ENCODE measurements around the gene RASL10B.

Gene RASL10B

DNA sequence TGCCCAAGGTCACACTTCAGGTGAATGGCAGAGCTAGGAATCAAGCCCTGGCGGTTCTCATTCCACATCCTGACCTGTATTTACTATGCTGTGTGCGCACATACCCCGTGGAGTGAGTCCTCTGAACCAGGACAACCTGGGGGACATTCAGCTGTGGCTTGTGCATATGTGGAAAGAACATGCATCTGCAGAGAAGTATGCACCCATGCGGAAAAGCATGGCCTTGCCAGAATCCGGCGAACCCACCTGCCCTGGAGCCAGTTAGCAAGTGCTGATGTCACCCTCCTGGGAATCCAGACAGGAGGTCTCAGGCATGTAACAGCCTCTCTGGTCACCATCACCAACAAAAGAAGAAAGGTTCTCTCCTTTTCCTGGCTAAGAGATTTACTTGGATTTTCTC is 1.9 kb downstream of the RASL10B start:
- no peaks in the 10 kb centered on the region for H3K36me3 ChIP-seq (ENCODE audit: insufficient read depth, low read length)
- peaks cover 11% of the 10 kb centered on the region for H3K4me1 ChIP-seq (ENCODE audit: insufficient read depth, low read length)
- no peaks in the 10 kb centered on the region for H3K9me3 ChIP-seq (ENCODE audit: low read length)
- no peak overlapping the region for H3K27ac ChIP-seq (ENCODE audit: low read depth, low read length)
- H3K27me3 ChIP-seq (ENCODE audit: control insufficient read depth in 1 of 2, insufficient read depth in 2 of 2, low read length in 2 of 2): no peaks in the 10 kb centered on the region
- no peak overlapping the region for H3K4me3 ChIP-seq (ENCODE audit: low read depth in 1 of 2, low read length in 2 of 2)
- no peak overlapping the region for H3K9ac ChIP-seq (ENCODE audit: low read length)

DNA sequence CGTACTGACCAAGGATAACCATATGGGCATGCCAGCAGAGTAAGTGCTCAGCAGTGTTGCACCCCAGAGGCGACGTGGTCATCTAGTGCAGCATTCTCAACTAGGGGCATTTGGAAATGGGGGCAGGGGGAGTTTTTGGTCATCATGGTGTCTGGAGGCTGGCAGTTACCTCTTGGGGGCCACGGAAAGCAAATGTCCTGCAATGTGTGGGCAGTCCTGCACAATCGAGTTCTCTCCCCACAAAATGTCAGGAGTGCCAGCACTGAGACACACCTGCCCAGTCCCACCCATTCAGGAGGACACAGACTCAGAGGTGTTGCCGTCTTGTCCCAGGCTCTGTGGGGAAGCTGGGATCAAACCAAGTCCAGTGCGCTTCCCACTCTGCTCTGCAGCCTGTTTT is 3.0 kb downstream of the RASL10B start:
- no peak overlapping the region for H3K4me3 ChIP-seq (ENCODE audit: low read depth in 1 of 2, low read length in 2 of 2)
- no peak overlapping the region for H3K9ac ChIP-seq (ENCODE audit: low read length)
- H3K36me3 ChIP-seq (ENCODE audit: insufficient read depth, low read length): no peaks in the 10 kb centered on the region
- H3K4me1 ChIP-seq (ENCODE audit: insufficient read depth, low read length): peaks cover 11% of the 10 kb centered on the region
- no peaks in the 10 kb centered on the region for H3K27me3 ChIP-seq (ENCODE audit: control insufficient read depth in 1 of 2, insufficient read depth in 2 of 2, low read length in 2 of 2)
- no peaks in the 10 kb centered on the region for H3K9me3 ChIP-seq (ENCODE audit: low read length)
- H3K27ac ChIP-seq (ENCODE audit: low read depth, low read length): no peak overlapping the region

DNA sequence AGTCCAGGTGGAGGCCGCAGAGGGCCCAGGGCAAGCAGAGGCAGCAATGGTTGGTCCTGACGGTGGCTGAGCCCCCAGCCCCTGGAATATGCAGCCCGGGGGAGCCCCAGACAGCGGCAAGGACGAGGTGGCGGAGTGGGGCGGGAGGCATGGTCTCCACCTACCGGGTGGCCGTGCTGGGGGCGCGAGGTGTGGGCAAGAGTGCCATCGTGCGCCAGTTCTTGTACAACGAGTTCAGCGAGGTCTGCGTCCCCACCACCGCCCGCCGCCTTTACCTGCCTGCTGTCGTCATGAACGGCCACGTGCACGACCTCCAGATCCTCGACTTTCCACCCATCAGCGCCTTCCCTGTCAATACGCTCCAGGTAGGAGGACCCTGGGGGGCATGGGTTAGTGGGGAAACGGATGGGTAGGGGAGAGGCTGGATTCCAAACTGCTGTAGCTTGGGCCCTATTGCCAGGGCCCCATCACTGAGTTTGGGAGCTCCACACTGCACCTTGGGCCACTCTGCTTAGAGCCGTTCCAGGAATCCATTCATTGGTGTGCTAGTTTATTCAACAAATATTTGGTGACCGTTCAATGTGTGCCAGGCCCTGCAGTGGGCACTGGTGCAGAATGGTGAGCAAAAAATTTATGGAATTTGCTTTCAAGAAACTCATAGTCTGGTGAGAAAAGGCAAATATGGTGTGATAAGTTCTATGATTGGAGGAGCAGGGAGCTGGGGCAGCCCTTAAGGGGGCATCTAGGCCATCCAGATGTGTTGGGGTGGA is 3.8 kb downstream of the RASL10B start:
- H3K27ac ChIP-seq (ENCODE audit: low read depth, low read length): no peak overlapping the region
- no peaks in the 10 kb centered on the region for H3K9me3 ChIP-seq (ENCODE audit: low read length)
- H3K4me3 ChIP-seq (ENCODE audit: low read depth in 1 of 2, low read length in 2 of 2): no peak overlapping the region
- no peaks in the 10 kb centered on the region for H3K36me3 ChIP-seq (ENCODE audit: insufficient read depth, low read length)
- H3K4me1 ChIP-seq (ENCODE audit: insufficient read depth, low read length): peaks cover 11% of the 10 kb centered on the region
- H3K27me3 ChIP-seq (ENCODE audit: control insufficient read depth in 1 of 2, insufficient read depth in 2 of 2, low read length in 2 of 2): peaks cover 1 to 3% of the 10 kb centered on the region in 2 donors
- no peak overlapping the region for H3K9ac ChIP-seq (ENCODE audit: low read length)

DNA sequence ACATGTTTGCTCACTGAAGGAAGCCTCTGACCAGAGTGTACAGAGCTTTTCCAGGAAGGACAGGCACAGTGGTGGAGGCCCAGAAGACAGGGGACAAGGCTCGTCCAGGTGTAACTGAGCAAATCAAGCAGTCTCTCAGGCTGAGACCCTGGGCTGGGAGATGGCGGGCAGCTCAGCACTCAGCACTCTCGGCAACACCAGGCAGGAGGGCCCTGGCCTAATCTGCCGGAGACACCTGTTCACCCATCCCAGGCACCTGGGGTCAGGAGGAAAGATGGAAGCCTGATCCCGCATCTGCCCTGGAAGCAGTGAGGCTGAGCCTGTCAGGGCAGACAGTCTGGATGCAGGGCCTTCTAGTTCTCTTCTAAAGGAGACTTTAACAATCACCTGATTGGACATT is 4.8 kb downstream of the RASL10B start:
- peaks cover 8 to 10% of the 10 kb centered on the region in 2 donors for H3K27me3 ChIP-seq (ENCODE audit: control insufficient read depth in 1 of 2, insufficient read depth in 2 of 2, low read length in 2 of 2)
- peaks cover 1% of the 10 kb centered on the region for H3K4me1 ChIP-seq (ENCODE audit: insufficient read depth, low read length)
- H3K9ac ChIP-seq (ENCODE audit: low read length): no peak overlapping the region
- no peaks in the 10 kb centered on the region for H3K9me3 ChIP-seq (ENCODE audit: low read length)
- H3K4me3 ChIP-seq (ENCODE audit: low read depth in 1 of 2, low read length in 2 of 2): no peak overlapping the region
- H3K27ac ChIP-seq (ENCODE audit: low read depth, low read length): no peak overlapping the region
- no peaks in the 10 kb centered on the region for H3K36me3 ChIP-seq (ENCODE audit: insufficient read depth, low read length)

DNA sequence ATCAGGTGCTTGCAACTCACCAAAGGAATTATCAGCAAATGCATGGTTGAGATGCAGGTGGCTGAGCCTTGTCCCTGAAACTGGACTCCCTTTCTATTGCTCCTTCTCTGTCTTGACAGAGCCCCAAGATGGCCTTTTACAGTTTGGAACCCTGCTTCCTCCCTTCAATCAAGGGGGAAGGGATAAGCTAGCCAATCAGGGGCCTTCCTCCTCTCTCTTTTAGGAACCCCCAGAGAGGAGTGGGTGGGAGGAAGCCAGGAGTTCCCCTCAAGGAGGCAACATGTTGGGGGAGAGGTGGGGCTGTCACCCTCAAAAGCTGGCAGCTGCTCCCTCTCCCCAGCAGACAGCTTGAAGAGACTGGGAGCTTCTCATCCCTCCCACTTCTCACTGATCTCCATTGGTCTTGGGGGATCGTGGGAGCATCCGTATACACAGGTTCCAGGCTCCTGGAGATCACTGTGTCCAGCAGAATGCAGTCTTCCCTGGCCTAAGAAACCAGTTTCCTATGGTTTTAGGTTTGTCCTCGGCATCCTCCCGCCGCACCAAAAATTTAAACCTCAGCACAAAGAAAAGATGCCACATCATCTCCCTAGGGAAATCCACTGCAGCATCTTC is 7.2 kb downstream of the RASL10B start:
- H3K4me3 ChIP-seq (ENCODE audit: low read depth in 1 of 2, low read length in 2 of 2): no peak overlapping the region
- H3K27ac ChIP-seq (ENCODE audit: low read depth, low read length): no peak overlapping the region
- no peak overlapping the region for H3K9ac ChIP-seq (ENCODE audit: low read length)
- no peaks in the 10 kb centered on the region for H3K9me3 ChIP-seq (ENCODE audit: low read length)
- H3K36me3 ChIP-seq (ENCODE audit: insufficient read depth, low read length): no peaks in the 10 kb centered on the region
- peaks cover 29 to 30% of the 10 kb centered on the region in 2 donors for H3K27me3 ChIP-seq (ENCODE audit: control insufficient read depth in 1 of 2, insufficient read depth in 2 of 2, low read length in 2 of 2)
- H3K4me1 ChIP-seq (ENCODE audit: insufficient read depth, low read length): no peaks in the 10 kb centered on the region

DNA sequence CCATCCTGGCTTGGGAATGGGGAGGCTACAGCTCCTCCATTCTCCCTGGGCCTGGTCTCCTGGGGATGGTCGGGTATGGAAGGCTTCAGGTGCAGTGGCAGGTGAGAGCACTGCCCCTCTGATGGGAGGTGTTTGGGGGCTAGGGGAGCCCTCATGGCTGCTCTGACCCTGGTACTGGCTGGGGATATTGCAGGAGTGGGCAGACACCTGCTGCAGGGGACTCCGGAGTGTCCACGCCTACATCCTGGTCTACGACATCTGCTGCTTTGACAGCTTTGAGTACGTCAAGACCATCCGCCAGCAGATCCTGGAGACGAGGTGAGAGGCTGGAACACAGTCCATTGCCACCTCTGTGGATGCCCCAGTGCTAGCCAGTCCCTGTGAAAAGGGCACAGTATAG is 8.8 kb downstream of the RASL10B start:
- Histone ChIP-seq H3K27ac (ENCODE audit: low read depth, low read length) (no peak overlapping the region), H3K36me3 (ENCODE audit: insufficient read depth, low read length) (no peaks in the 10 kb centered on the region), H3K4me1 (ENCODE audit: insufficient read depth, low read length) (no peaks in the 10 kb centered on the region), H3K9ac (ENCODE audit: low read length) (no peak overlapping the region), H3K27me3 (ENCODE audit: control insufficient read depth in 1 of 2, insufficient read depth in 2 of 2, low read length in 2 of 2) (peaks cover 31 to 32% of the 10 kb centered on the region in 2 donors), H3K9me3 (ENCODE audit: low read length) (no peaks in the 10 kb centered on the region), H3K4me3 (ENCODE audit: low read depth in 1 of 2, low read length in 2 of 2) (no peak overlapping the region)

DNA sequence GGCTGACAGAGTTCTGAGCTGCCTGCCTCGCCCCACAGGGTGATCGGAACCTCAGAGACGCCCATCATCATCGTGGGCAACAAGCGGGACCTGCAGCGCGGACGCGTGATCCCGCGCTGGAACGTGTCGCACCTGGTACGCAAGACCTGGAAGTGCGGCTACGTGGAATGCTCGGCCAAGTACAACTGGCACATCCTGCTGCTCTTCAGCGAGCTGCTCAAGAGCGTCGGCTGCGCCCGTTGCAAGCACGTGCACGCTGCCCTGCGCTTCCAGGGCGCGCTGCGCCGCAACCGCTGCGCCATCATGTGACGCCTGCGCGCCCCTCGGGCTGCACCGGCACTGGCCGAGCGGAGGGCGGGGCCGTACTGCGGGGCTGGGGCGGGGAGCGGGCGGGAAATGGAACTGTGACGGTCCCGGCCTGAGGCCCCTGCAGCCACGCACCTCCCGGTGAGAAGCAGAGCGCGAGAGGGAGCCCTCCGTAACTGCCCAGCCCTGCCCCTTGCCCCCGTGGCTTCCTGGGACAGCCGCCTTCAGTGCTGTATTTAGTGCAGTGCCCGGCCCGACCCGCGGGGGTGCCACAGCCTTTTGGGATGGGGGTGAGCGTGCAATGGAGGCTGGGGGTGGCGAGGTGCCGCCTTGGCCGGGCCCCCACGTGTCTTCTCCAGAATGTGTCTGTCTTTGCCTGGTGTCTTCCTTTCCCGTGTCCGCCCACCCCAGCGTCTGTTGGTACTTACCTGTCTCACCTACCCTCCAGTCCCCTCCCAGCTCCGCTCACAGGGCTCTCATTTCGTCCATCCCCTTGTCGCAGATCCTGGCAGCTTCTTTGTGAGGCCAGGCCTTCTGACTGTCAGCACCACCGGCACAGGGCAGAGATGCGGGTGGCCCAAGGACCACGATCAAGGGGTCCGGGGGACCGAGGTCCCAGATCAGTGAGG is 9.8 kb downstream of the RASL10B start:
- H3K9me3 ChIP-seq (ENCODE audit: low read length): no peaks in the 10 kb centered on the region
- H3K4me1 ChIP-seq (ENCODE audit: insufficient read depth, low read length): no peaks in the 10 kb centered on the region
- peaks cover 31 to 32% of the 10 kb centered on the region in 2 donors for H3K27me3 ChIP-seq (ENCODE audit: control insufficient read depth in 1 of 2, insufficient read depth in 2 of 2, low read length in 2 of 2)
- H3K27ac ChIP-seq (ENCODE audit: low read depth, low read length): no peak overlapping the region
- no peak overlapping the region for H3K4me3 ChIP-seq (ENCODE audit: low read depth in 1 of 2, low read length in 2 of 2)
- H3K36me3 ChIP-seq (ENCODE audit: insufficient read depth, low read length): no peaks in the 10 kb centered on the region
- no peak overlapping the region for H3K9ac ChIP-seq (ENCODE audit: low read length)

DNA sequence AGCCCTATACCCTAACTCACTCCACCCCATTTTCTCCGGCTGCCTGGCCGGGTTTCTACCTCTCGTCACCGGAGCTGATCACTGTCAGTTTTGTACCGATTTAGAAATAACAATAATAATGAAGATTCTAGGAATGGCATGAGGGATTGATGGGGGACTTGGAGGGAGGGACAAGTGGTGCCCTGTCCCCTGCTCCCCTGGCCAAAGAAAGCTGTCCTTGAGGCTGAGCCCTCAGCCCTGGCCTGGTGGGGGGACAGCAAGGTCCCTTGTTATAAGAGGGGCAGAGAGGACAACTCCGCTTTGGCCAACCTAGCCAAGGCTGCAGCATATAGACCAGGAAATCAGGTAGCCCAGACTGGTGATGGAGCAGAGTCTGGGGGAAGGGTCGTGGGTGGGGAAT is 11.1 kb downstream of the RASL10B start:
- Histone ChIP-seq H3K9ac (ENCODE audit: low read length) (no peak overlapping the region), H3K27ac (ENCODE audit: low read depth, low read length) (no peak overlapping the region), H3K9me3 (ENCODE audit: low read length) (no peaks in the 10 kb centered on the region), H3K36me3 (ENCODE audit: insufficient read depth, low read length) (no peaks in the 10 kb centered on the region), H3K27me3 (ENCODE audit: control insufficient read depth in 1 of 2, insufficient read depth in 2 of 2, low read length in 2 of 2) (peaks cover 31 to 35% of the 10 kb centered on the region in 2 donors), H3K4me3 (ENCODE audit: low read depth in 1 of 2, low read length in 2 of 2) (no peak overlapping the region), H3K4me1 (ENCODE audit: insufficient read depth, low read length) (no peaks in the 10 kb centered on the region)

DNA sequence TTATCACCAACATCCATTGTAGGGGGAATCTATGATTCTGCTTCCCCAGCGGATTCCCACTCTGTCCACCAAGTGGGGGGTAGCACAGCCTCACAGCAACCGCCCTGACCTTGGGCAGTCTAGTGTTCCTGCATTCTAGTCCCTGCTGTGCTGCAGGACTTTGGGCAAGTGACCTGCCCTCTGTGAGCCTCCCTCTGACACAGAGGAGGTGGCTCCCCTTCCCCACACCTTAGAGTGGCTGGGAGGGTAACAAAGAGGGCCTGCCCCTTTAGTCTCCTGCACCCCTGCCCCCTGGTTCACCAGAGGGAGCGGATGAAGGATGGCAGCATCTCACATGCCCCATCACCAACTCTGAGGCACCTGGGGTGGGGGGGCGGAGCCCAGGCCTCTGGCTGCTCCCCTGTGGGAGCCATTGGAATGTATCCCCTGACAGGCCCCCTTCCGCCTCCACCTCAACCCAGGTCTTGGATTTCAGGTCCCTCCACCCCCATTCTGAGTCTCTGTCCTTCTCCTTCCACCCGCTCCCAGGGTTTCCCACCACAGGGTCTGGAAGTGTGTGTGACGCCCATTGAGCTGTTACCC is 11.5 kb downstream of the RASL10B start:
- no peak overlapping the region for H3K4me3 ChIP-seq (ENCODE audit: low read depth in 1 of 2, low read length in 2 of 2)
- no peaks in the 10 kb centered on the region for H3K4me1 ChIP-seq (ENCODE audit: insufficient read depth, low read length)
- H3K36me3 ChIP-seq (ENCODE audit: insufficient read depth, low read length): no peaks in the 10 kb centered on the region
- no peaks in the 10 kb centered on the region for H3K9me3 ChIP-seq (ENCODE audit: low read length)
- no peak overlapping the region for H3K9ac ChIP-seq (ENCODE audit: low read length)
- no peak overlapping the region for H3K27ac ChIP-seq (ENCODE audit: low read depth, low read length)
- H3K27me3 ChIP-seq (ENCODE audit: control insufficient read depth in 1 of 2, insufficient read depth in 2 of 2, low read length in 2 of 2): peaks cover 35 to 36% of the 10 kb centered on the region in 2 donors

DNA sequence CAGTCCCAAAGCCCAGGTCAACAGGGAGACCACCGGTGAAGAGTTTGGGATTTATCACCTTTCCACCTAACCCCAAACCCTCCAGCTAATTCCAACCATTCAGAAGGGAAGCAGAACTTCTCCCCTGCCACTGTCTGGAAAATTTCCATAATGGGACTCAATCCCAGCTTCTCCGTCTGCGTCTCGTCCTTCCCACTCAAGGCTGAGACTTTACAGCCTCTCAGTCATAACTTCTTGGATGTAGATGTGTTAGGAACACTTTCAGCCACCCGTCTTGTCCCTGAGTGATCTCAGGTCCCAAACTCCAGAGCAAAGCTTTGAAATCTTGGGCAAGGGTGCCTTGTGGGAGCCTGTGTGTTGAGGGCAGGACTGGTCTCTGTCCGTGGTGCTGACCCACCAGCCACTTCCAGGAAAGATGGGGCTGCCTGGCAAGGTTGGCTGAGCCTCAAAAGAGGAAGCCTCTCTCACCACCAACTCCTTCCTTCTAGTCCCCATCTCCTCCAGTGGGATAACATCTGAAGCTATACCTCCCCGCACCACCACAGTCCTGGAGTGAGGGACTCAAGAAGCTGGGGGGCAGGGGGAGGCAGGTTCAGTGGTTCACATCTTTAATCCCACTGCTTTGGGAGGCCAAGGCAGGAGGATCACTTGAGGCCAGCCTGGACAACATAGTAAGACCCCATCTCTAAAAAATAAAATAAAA is 12.3 kb downstream of the RASL10B start:
- Histone ChIP-seq H3K4me1 (ENCODE audit: insufficient read depth, low read length) (no peaks in the 10 kb centered on the region), H3K27ac (ENCODE audit: low read depth, low read length) (no peak overlapping the region), H3K36me3 (ENCODE audit: insufficient read depth, low read length) (no peaks in the 10 kb centered on the region), H3K9ac (ENCODE audit: low read length) (no peak overlapping the region), H3K4me3 (ENCODE audit: low read depth in 1 of 2, low read length in 2 of 2) (no peak overlapping the region), H3K27me3 (ENCODE audit: control insufficient read depth in 1 of 2, insufficient read depth in 2 of 2, low read length in 2 of 2) (peaks cover 43 to 44% of the 10 kb centered on the region in 2 donors), H3K9me3 (ENCODE audit: low read length) (no peaks in the 10 kb centered on the region)

All from muscle layer of colon (tissue), 2 donors.